Measurements from ENCODE around the gene POLR1A.

GRCh38 chr2:86014493-86014892, 91.2 kb downstream of the POLR1A start:
- TF ChIP-seq POLR2A (IDR thresholded peaks at IDR 0.05) (no peak), CTCF (IDR thresholded peaks at IDR 0.05) (no peak), POLR2AphosphoS5 (IDR thresholded peaks at IDR 0.05) (no peak)
